Breast epithelium (tissue), 3 donors: ENCODE results near the gene PDZD2.

ENCODE experiments used
- POLR2AphosphoS5 ChIP-seq, 3 donors: sonication (generic); formaldehyde crosslinking; IDR thresholded peaks; one replicate each; pipeline ENCODE4 v1.6.1; 2017; ENCODE audit warnings: antibody characterized with exemption in 3 of 3
- TF ChIP-seq, protein P1 (sequence below), 3 donors: fragments of 450-650 bp; IDR thresholded peaks; one replicate each; pipeline ENCODE4 v1.5.1; 2016 to 2017; ENCODE audit warnings: antibody characterized with exemption in 3 of 3, mild to moderate bottlenecking in 3 of 3, moderate library complexity in 3 of 3

DNA sequence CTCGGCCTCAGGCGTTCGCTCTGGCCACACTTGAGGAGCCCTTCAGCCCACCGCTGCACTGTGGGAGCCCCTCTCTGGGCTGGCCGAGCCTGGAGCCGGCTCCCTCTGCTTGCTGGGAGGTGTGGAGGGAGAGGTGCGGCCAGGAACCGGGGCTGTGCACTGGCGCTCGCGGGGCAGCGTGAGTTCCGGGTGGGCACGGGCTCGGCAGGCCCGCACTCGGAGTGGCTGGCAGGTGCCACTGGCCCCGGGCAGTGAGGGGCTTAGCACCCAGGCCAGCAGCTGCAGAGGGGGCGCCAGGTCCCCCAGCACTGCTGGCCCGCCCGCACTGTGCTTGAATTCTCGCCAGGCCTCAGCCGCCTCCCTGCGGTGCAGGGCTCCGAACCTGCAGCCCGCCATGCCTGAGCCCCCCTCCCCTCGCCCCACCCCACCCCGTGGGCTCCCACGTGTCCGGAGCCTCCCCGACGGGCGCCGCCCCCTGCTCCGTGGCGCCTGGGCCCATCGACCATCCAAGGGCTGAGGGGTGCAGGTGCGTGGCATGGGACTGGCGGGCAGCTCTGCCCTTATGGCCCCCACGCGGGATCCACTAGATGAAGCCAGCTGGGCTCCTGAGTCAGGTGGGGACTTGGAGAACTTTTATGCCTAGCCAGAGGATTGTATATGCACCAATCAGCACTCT is 138.2 kb downstream of the PDZD2 start:
- TF ChIP-seq, protein P1, sequence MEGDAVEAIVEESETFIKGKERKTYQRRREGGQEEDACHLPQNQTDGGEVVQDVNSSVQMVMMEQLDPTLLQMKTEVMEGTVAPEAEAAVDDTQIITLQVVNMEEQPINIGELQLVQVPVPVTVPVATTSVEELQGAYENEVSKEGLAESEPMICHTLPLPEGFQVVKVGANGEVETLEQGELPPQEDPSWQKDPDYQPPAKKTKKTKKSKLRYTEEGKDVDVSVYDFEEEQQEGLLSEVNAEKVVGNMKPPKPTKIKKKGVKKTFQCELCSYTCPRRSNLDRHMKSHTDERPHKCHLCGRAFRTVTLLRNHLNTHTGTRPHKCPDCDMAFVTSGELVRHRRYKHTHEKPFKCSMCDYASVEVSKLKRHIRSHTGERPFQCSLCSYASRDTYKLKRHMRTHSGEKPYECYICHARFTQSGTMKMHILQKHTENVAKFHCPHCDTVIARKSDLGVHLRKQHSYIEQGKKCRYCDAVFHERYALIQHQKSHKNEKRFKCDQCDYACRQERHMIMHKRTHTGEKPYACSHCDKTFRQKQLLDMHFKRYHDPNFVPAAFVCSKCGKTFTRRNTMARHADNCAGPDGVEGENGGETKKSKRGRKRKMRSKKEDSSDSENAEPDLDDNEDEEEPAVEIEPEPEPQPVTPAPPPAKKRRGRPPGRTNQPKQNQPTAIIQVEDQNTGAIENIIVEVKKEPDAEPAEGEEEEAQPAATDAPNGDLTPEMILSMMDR (IDR thresholded peaks at IDR 0.05) = no peak
- no peak for TF ChIP-seq POLR2AphosphoS5 (IDR thresholded peaks at IDR 0.05)
